ENCODE measurements around the gene PTPRT. TPM values are rescaled to one million over a fixed set of nuclear protein-coding genes. Genes with fewer than 3 reads are reported as not detected.

PTPRT gene
- total RNA-seq, 1 experiment from 2014 or later, result not detected

- ChIA-PET POLR2A (ENCODE audit: unreplicated experiment) (no interaction called here), CTCF (no interaction called here)
- no peaks in the 10 kb centered on the region for H3F3A ChIP-seq (ENCODE audit: low read length, unreplicated experiment)
- DNase-seq (no peak), ATAC-seq (no peak)
- no peak overlapping the region for H3K9ac ChIP-seq (ENCODE audit: low read length)
- no peaks in the 10 kb centered on the region for H4K20me1 ChIP-seq (ENCODE audit: low read length)
- H3K4me3 ChIP-seq (ENCODE audit: low read length), result no peak overlapping the region
- H3K4me1 ChIP-seq (ENCODE audit: insufficient read depth, low read length), result no peaks in the 10 kb centered on the region
- H2AFZ ChIP-seq (ENCODE audit: low read length), result no peak overlapping the region
- TF ChIP-seq CTCF (conservative IDR thresholded peaks at IDR 0.05; ENCODE audit: low read depth, low read length) (no peak), EZH2phosphoT487 (IDR thresholded peaks at IDR 0.05; ENCODE audit: borderline replicate concordance, low read length) (no peak), EZH2 (IDR thresholded peaks at IDR 0.05; ENCODE audit: low read length, unreplicated experiment) (no peak)
- H3K79me2 ChIP-seq (ENCODE audit: low read length), result no peaks in the 10 kb centered on the region
- H3K36me3 ChIP-seq (ENCODE audit: low read depth, low read length), result no peaks in the 10 kb centered on the region
- H3K9me2 ChIP-seq (replicated peaks; ENCODE audit: low read length), result no peaks in the 10 kb centered on the region
- H3K9me3 ChIP-seq (ENCODE audit: low read length), result peaks cover 21% of the 10 kb centered on the region
- H3K4me2 ChIP-seq (ENCODE audit: low read length), result no peak overlapping the region
- no peaks in the 10 kb centered on the region for H3K27me3 ChIP-seq (ENCODE audit: low read length)
- intact Hi-C loops (cut with micrococcal nuclease), result no loop called here
- no peak overlapping the region for H3K27ac ChIP-seq (ENCODE audit: low read length)
- BruUV-seq (replicated peaks), result no TSS peak
Observed at GRCh38 chr20:42364446-42364845, 825.3 kb downstream of the PTPRT start.

GRCh38 chr20:42361402-42361970 lies 828.2 kb downstream of the PTPRT start:
- Histone ChIP-seq H3K36me3 (ENCODE audit: low read depth, low read length) (no peaks in the 10 kb centered on the region), H3K4me2 (ENCODE audit: low read length) (no peak overlapping the region), H3K9ac (ENCODE audit: low read length) (no peak overlapping the region), H3K4me3 (ENCODE audit: low read length) (no peak overlapping the region), H3K27me3 (ENCODE audit: low read length) (no peaks in the 10 kb centered on the region), H3K9me3 (ENCODE audit: low read length) (peaks cover 12% of the 10 kb centered on the region; the same call in 1 of the 2 replicates), H2AFZ (ENCODE audit: low read length) (no peak overlapping the region), H3K27ac (ENCODE audit: low read length) (no peak overlapping the region), H3K4me1 (ENCODE audit: insufficient read depth, low read length) (no peaks in the 10 kb centered on the region), H3K79me2 (ENCODE audit: low read length) (no peaks in the 10 kb centered on the region), H3F3A (ENCODE audit: low read length, unreplicated experiment) (no peaks in the 10 kb centered on the region), H4K20me1 (ENCODE audit: low read length) (no peaks in the 10 kb centered on the region), H3K9me2 (replicated peaks; ENCODE audit: low read length) (no peaks in the 10 kb centered on the region)
- ATAC-seq (no peak), DNase-seq (no peak)
- intact Hi-C loops (cut with micrococcal nuclease), result no loop called here
- TF ChIP-seq EZH2 (IDR thresholded peaks at IDR 0.05; ENCODE audit: low read length, unreplicated experiment) (no peak), EZH2phosphoT487 (IDR thresholded peaks at IDR 0.05; ENCODE audit: borderline replicate concordance, low read length) (no peak), CTCF (conservative IDR thresholded peaks at IDR 0.05; ENCODE audit: low read depth, low read length) (no peak)
- no TSS peak for BruUV-seq (replicated peaks)
- POLR2A ChIA-PET (ENCODE audit: unreplicated experiment), result no interaction called here
- CTCF ChIA-PET, result no interaction called here

GRCh38 chr20:42360621-42361020 lies 829.1 kb downstream of the PTPRT start:
- Histone ChIP-seq H3K27ac (ENCODE audit: low read length) (no peak overlapping the region), H3K9ac (ENCODE audit: low read length) (no peak overlapping the region), H3F3A (ENCODE audit: low read length, unreplicated experiment) (no peaks in the 10 kb centered on the region), H3K79me2 (ENCODE audit: low read length) (no peaks in the 10 kb centered on the region), H4K20me1 (ENCODE audit: low read length) (no peaks in the 10 kb centered on the region), H3K9me2 (replicated peaks; ENCODE audit: low read length) (no peaks in the 10 kb centered on the region), H3K9me3 (ENCODE audit: low read length) (peaks cover 16% of the 10 kb centered on the region; the same call in 1 of the 2 replicates), H3K36me3 (ENCODE audit: low read depth, low read length) (no peaks in the 10 kb centered on the region), H3K4me2 (ENCODE audit: low read length) (no peak overlapping the region), H3K27me3 (ENCODE audit: low read length) (no peaks in the 10 kb centered on the region), H3K4me1 (ENCODE audit: insufficient read depth, low read length) (no peaks in the 10 kb centered on the region), H3K4me3 (ENCODE audit: low read length) (no peak overlapping the region), H2AFZ (ENCODE audit: low read length) (no peak overlapping the region)
- ATAC-seq (no peak), DNase-seq (no peak)
- intact Hi-C loops (cut with micrococcal nuclease), result no loop called here
- TF ChIP-seq EZH2 (IDR thresholded peaks at IDR 0.05; ENCODE audit: low read length, unreplicated experiment) (no peak), EZH2phosphoT487 (IDR thresholded peaks at IDR 0.05; ENCODE audit: borderline replicate concordance, low read length) (no peak), CTCF (conservative IDR thresholded peaks at IDR 0.05; ENCODE audit: low read depth, low read length) (no peak)
- BruUV-seq (replicated peaks), result no TSS peak
- ChIA-PET CTCF (no interaction called here), POLR2A (ENCODE audit: unreplicated experiment) (no interaction called here)

Data from PC-3 (cell line).